Neural cell (in vitro differentiated cells): ENCODE results near the gene RASSF8. TPM values are rescaled to one million over a fixed set of nuclear protein-coding genes. Genes with fewer than 3 reads are reported as not detected.

Experiments used
- H2AFZ ChIP-seq: fragments of 200-600, 300-800 bp; sonication (generic), shearing (Covaris generic); 2 replicates; pipeline ENCODE4 v1.6.0; 2014; ENCODE audit warnings: low read depth, mild to moderate bottlenecking, antibody characterized with exemption, low read length, moderate library complexity
- H3F3A ChIP-seq: fragments of 200-600 bp; shearing (Covaris generic); 2 replicates; pipeline ENCODE4 v1.6.1; 2016; ENCODE audit warnings: mild to moderate bottlenecking, moderate library complexity, mixed read lengths, antibody characterized with exemption, low read length; ENCODE audit not compliant: insufficient read depth, poor library complexity, severe bottlenecking
- H3K27ac ChIP-seq: fragments of 200-600, 300-800 bp; sonication (generic), shearing (Covaris generic); 2 replicates; pipeline ENCODE4 v1.5.1; 2014; ENCODE audit warnings: mild to moderate bottlenecking, low read length, moderate library complexity
- H3K27me3 ChIP-seq: fragments of 300-800, 200-600 bp; sonication (generic), shearing (Covaris generic); 2 replicates; pipeline ENCODE4 v1.6.0; 2014; ENCODE audit warnings: mild to moderate bottlenecking, low read depth, low read length, moderate library complexity; ENCODE audit not compliant: insufficient read depth
- H3K36me3 ChIP-seq: fragments of 300-800, 200-600 bp; sonication (generic), shearing (Covaris generic); 2 replicates; pipeline ENCODE4 v1.5.1; 2014; ENCODE audit warnings: mild to moderate bottlenecking, antibody characterized with exemption, low read length, moderate library complexity; ENCODE audit not compliant: insufficient read depth
- H3K4me2 ChIP-seq: fragments of 300-800, 200-600 bp; sonication (generic), shearing (Covaris generic); 2 replicates; pipeline ENCODE4 v1.6.0; 2014; ENCODE audit warnings: mild to moderate bottlenecking, low read length
- H3K4me3 ChIP-seq: fragments of 300-800, 200-600 bp; sonication (generic), shearing (Covaris generic); 2 replicates; pipeline ENCODE4 v1.5.1; 2014; ENCODE audit warnings: mild to moderate bottlenecking, low read length, moderate library complexity
- H3K79me2 ChIP-seq: fragments of 200-600 bp; shearing (Covaris generic); replicated peaks from 2 replicates; pipeline ENCODE4 v1.6.0; 2014; ENCODE audit warnings: mild to moderate bottlenecking, low read length, moderate library complexity; ENCODE audit not compliant: insufficient read depth
- H3K9ac ChIP-seq: fragments of 300-800, 200-600 bp; sonication (generic), shearing (Covaris generic); 2 replicates; pipeline ENCODE4 v1.6.1; 2016; ENCODE audit warnings: mild to moderate bottlenecking, low read length, mixed read lengths
- H3K9me2 ChIP-seq: fragments of 200-600 bp; shearing (Covaris generic); 2 replicates; pipeline ENCODE4 v1.6.1; 2016; ENCODE audit warnings: mild to moderate bottlenecking, low read length, mixed read lengths; ENCODE audit not compliant: insufficient read depth
- H3K9me3 ChIP-seq: fragments of 200-600, 300-800 bp; sonication (generic), shearing (Covaris generic); 2 replicates; pipeline ENCODE4 v1.6.1; 2016; ENCODE audit warnings: mild to moderate bottlenecking, mixed run types, low read length, moderate library complexity, mixed read lengths
- H4K20me1 ChIP-seq: fragments of 200-600 bp; shearing (Covaris generic); 2 replicates; pipeline ENCODE4 v1.6.1; 2016; ENCODE audit warnings: mild to moderate bottlenecking, mixed run types; ENCODE audit not compliant: insufficient read depth
- CTCF ChIP-seq: fragments of 450-650 bp; IDR thresholded peaks from 2 replicates; pipeline ENCODE4 v1.5.1; 2014; ENCODE audit warnings: antibody characterized with exemption, mild to moderate bottlenecking, moderate library complexity; ENCODE audit not compliant: poor library complexity, severe bottlenecking
- EP300 ChIP-seq: fragments of 450-650 bp; conservative IDR thresholded peaks from 2 replicates; pipeline ENCODE4 v1.6.1; 2014; ENCODE audit warnings: antibody characterized with exemption, mild to moderate bottlenecking, moderate library complexity; ENCODE audit not compliant: poor library complexity, severe bottlenecking
- EZH2 ChIP-seq: fragments of 200-600, 300-800 bp; shearing (Covaris generic), sonication (generic); IDR thresholded peaks from 2 replicates; pipeline ENCODE4 v1.6.1; 2014; ENCODE audit warnings: antibody characterized with exemption, low read length, borderline replicate concordance, mild to moderate bottlenecking; ENCODE audit not compliant: insufficient read depth, poor library complexity, severe bottlenecking
- MXI1 ChIP-seq: fragments of 450-650 bp; conservative IDR thresholded peaks from 2 replicates; pipeline ENCODE4 v1.6.1; 2014; ENCODE audit warnings: antibody characterized with exemption, mild to moderate bottlenecking; ENCODE audit not compliant: poor library complexity, severe bottlenecking
- POLR2AphosphoS5 ChIP-seq: IDR thresholded peaks from 2 replicates; pipeline ENCODE4 v1.6.1; 2012
- RAD21 ChIP-seq: fragments of 450-650 bp; conservative IDR thresholded peaks from 2 replicates; pipeline ENCODE4 v1.6.1; 2014; ENCODE audit warnings: antibody characterized with exemption, mild to moderate bottlenecking, moderate library complexity
- REST ChIP-seq: IDR thresholded peaks from 2 replicates; pipeline ENCODE4 v1.6.1; 2012; ENCODE audit warnings: borderline replicate concordance
- SMC3 ChIP-seq: fragments of 450-650 bp; conservative IDR thresholded peaks from 2 replicates; pipeline ENCODE4 v1.6.1; 2014; ENCODE audit warnings: antibody characterized with exemption, mild to moderate bottlenecking, moderate library complexity; ENCODE audit not compliant: poor library complexity
- TAF1 ChIP-seq: IDR thresholded peaks from 2 replicates; pipeline ENCODE4 v1.6.1; 2012; ENCODE audit warnings: low read depth
- polyA plus RNA-seq: library from polyadenylated mRNA; depleted of rRNA; stranded (reverse); fragments of >200 nt; gene quantifications from 2 replicates; pipeline ENCODE4 v1.2.3, GENCODE V29; 2014

Gene RASSF8
- polyA plus RNA-seq, 1 donor from 2014 or later: 11.4 TPM

GRCh38 chr12:26118308-26118707 is 159.8 kb downstream of the RASSF8 start:
- H2AFZ ChIP-seq: no peak overlapping the region
- no peaks in the 10 kb centered on the region for H4K20me1 ChIP-seq
- TF ChIP-seq REST: no peak
- TF ChIP-seq MXI1: no peak
- no peak for TF ChIP-seq RAD21
- no peak for TF ChIP-seq CTCF
- no peaks in the 10 kb centered on the region for H3K9me2 ChIP-seq
- no peaks in the 10 kb centered on the region for H3K9me3 ChIP-seq
- no peaks in the 10 kb centered on the region for H3K79me2 ChIP-seq
- H3K4me3 ChIP-seq: no peak overlapping the region
- H3K9ac ChIP-seq: no peak overlapping the region
- H3K27ac ChIP-seq: no peak overlapping the region
- no peaks in the 10 kb centered on the region for H3K36me3 ChIP-seq
- peaks cover 83% of the 10 kb centered on the region for H3K27me3 ChIP-seq
- H3K4me2 ChIP-seq: no peak overlapping the region
- no peaks in the 10 kb centered on the region for H3F3A ChIP-seq

GRCh38 chr12:26119391-26119989 is 161.0 kb downstream of the RASSF8 start:
- Histone ChIP-seq H3K79me2 (no peaks in the 10 kb centered on the region), H3K9me2 (no peaks in the 10 kb centered on the region), H3F3A (no peaks in the 10 kb centered on the region), H3K4me2 (no peak overlapping the region), H3K9ac (no peak overlapping the region), H4K20me1 (no peaks in the 10 kb centered on the region), H2AFZ (no peak overlapping the region), H3K4me3 (no peak overlapping the region), H3K36me3 (no peaks in the 10 kb centered on the region), H3K9me3 (no peaks in the 10 kb centered on the region), H3K27ac (no peak overlapping the region), H3K27me3 (peaks cover 87% of the 10 kb centered on the region)
- TF ChIP-seq RAD21 (peak; percentile 79), MXI1 (no peak), EP300 (no peak), EZH2 (no peak), TAF1 (no peak), SMC3 (peak; percentile 89), POLR2AphosphoS5 (no peak), REST (no peak), CTCF (peak; percentile 78)
